Esophagus squamous epithelium (tissue), 4 donors: ENCODE data around the gene EIF5AL1.

Experiments
- CTCF ChIP-seq, 6 experiments: fragments of 450-650 bp in 4 of 6; fragments of 200-600 bp in 2 of 6; sonication (generic) in 2 of 6; IDR thresholded peaks; one replicate each; pipeline ENCODE4 v1.5.1; 2016 to 2019; ENCODE audit warnings: antibody characterized with exemption in 6 of 6, mild to moderate bottlenecking in 4 of 6, moderate library complexity in 4 of 6
- POLR2A ChIP-seq, 4 donors: fragments of 450-650 bp; IDR thresholded peaks; one replicate each; pipeline ENCODE4 v1.6.1; 2017; ENCODE audit warnings: antibody characterized with exemption in 4 of 4, mild to moderate bottlenecking in 4 of 4, moderate library complexity in 3 of 4

GRCh38 chr10:79484476-79484875, 27.9 kb upstream of the EIF5AL1 start:
- TF ChIP-seq CTCF (IDR thresholded peaks at IDR 0.05) (no peak), POLR2A (IDR thresholded peaks at IDR 0.05) (no peak)
